Cardiac muscle cell (in vitro differentiated cells and primary cell): ENCODE measurements around the gene SPECC1. TPM values are rescaled to one million over a fixed set of nuclear protein-coding genes. Genes with fewer than 3 reads are reported as not detected.

Experiments used
- DNase-seq, 2 donors: peaks; one replicate each; pipeline versions ENCODE4 v3.0.0 to v3.0.0-alpha.2; 2010 to 2017; ENCODE audit warnings: low read depth in 1 of 2, low spot score in 1 of 2
- H3K27ac ChIP-seq: fragments of 200-600 bp; sonication (generic); 2 replicates; pipeline ENCODE4 v1.5.1; 2016
- H3K27me3 ChIP-seq: fragments of 200-600 bp; sonication (generic); 2 replicates; pipeline ENCODE4 v1.6.0; 2016; ENCODE audit warnings: control low read depth
- H3K36me3 ChIP-seq: fragments of 200-600 bp; sonication (generic); 2 replicates; pipeline ENCODE4 v1.5.1; 2016; ENCODE audit warnings: control low read depth
- H3K4me1 ChIP-seq: fragments of 200-600 bp; sonication (generic); 2 replicates; pipeline ENCODE4 v1.8.1; 2017; ENCODE audit warnings: low read depth, mild to moderate bottlenecking, mixed run types
- H3K4me3 ChIP-seq: fragments of 200-600 bp; sonication (generic); 2 replicates; pipeline ENCODE4 v1.5.1; 2016; ENCODE audit warnings: mild to moderate bottlenecking
- H3K9me3 ChIP-seq: fragments of 200-600 bp; sonication (generic); 2 replicates; pipeline ENCODE4 v1.5.1; 2017; ENCODE audit warnings: low read depth, mild to moderate bottlenecking, control low read depth
- CTCF ChIP-seq: IDR thresholded peaks from 2 replicates; pipeline ENCODE4 v1.5.1; 2012; ENCODE audit warnings: low read depth, mild to moderate bottlenecking, low read length
- polyA plus RNA-seq: library from polyadenylated mRNA; unstranded; fragments of >200 nt; fragmentation: Nextera tagmentation; extraction: Ambion mirVana; gene quantifications from 2 replicates; pipeline ENCODE4 v1.2.1, GENCODE V29; 2016
- total RNA-seq: library from RNA; depleted of rRNA; stranded (reverse); fragments of >200 nt; gene quantifications from 2 replicates; pipeline ENCODE4 v1.2.3, GENCODE V29; 2016

Gene SPECC1
- total and polyA plus RNA-seq, 2 experiments from 2014 or later = 13.6 to 48.7 TPM

GRCh38 chr17:19978209-19978802, 30.9 kb upstream of the SPECC1 start:
- no peaks in the 10 kb centered on the region for H3K27me3 ChIP-seq
- H3K4me1 ChIP-seq = peaks cover 8% of the 10 kb centered on the region
- no peak for DNase-seq
- H3K9me3 ChIP-seq = no peaks in the 10 kb centered on the region
- peak overlapping the region; percentile 94 for H3K4me3 ChIP-seq
- peak overlapping the region; percentile 92 for H3K27ac ChIP-seq
- TF ChIP-seq CTCF = no peak
- H3K36me3 ChIP-seq = no peaks in the 10 kb centered on the region

DNA sequence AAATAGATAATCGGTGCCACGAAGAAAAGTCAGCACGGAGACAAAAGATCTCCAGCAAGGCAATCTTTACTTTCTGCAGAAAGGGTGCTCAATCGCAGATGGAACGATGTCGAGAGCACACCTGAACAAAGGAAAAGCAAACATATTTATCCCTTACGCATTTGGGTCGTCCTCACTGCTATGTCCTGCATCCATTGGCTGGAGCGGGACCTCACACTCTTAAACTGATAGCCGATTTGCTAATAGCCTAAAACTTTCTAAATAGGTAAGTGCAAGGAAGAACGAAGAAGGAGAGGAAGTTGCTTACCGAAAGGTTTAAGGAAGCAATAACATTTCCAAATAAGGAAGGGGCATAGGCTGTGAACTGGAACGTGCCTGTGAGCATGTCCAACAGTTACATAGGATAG, 30.4 kb upstream of the SPECC1 start:
- no peaks in the 10 kb centered on the region for H3K9me3 ChIP-seq
- H3K27me3 ChIP-seq = no peaks in the 10 kb centered on the region
- peaks cover 8% of the 10 kb centered on the region for H3K4me1 ChIP-seq
- no peak for TF ChIP-seq CTCF
- no peaks in the 10 kb centered on the region for H3K36me3 ChIP-seq
- H3K4me3 ChIP-seq = no peak overlapping the region
- no peak overlapping the region for H3K27ac ChIP-seq
- DNase-seq = no peak

GRCh38 chr17:19979917-19980770, 29.0 kb upstream of the SPECC1 start:
- Histone ChIP-seq H3K27me3 (no peaks in the 10 kb centered on the region), H3K9me3 (no peaks in the 10 kb centered on the region), H3K4me1 (peaks cover 8% of the 10 kb centered on the region), H3K36me3 (no peaks in the 10 kb centered on the region), H3K27ac (no peak overlapping the region), H3K4me3 (no peak overlapping the region)
- TF ChIP-seq CTCF = no peak
- peak in 1 of 2 donors; percentile 43 for DNase-seq

- H3K27ac ChIP-seq = no peak overlapping the region
- DNase-seq = no peak
- H3K9me3 ChIP-seq = no peaks in the 10 kb centered on the region
- no peak overlapping the region for H3K4me3 ChIP-seq
- no peaks in the 10 kb centered on the region for H3K36me3 ChIP-seq
- no peaks in the 10 kb centered on the region for H3K4me1 ChIP-seq
- H3K27me3 ChIP-seq = peaks cover 6% of the 10 kb centered on the region
- TF ChIP-seq CTCF = no peak
Observed at GRCh38 chr17:19986941-19987861, 22.0 kb upstream of the SPECC1 start.

GRCh38 chr17:19987897-19988296, 21.3 kb upstream of the SPECC1 start:
- TF ChIP-seq CTCF = no peak
- Histone ChIP-seq H3K27ac (no peak overlapping the region), H3K9me3 (no peaks in the 10 kb centered on the region), H3K27me3 (peaks cover 6% of the 10 kb centered on the region), H3K4me3 (no peak overlapping the region), H3K36me3 (no peaks in the 10 kb centered on the region), H3K4me1 (no peaks in the 10 kb centered on the region)
- DNase-seq = peak in 1 of 2 donors; percentile 29
